Endothelial cell of umbilical vein (primary cell): ENCODE data around the gene ELK3. TPM values are rescaled to one million over a fixed set of nuclear protein-coding genes. Genes with fewer than 3 reads are reported as not detected.

Source experiments
- BruUV-seq: library from RNA; stranded (reverse); fragments of 400-500 nt; replicated peaks from 2 replicates; lab custom pipeline; 2021; lab: Mats Ljungman, UMichigan
- CTCF ChIA-PET: fragments of 300-600, 350-600 bp; sonication (Branson Sonifier 250); formaldehyde crosslinking; loops from one replicate; lab custom pipeline; 2021; ENCODE audit warnings: antibody characterized with exemption, inconsistent platforms; lab: Charles Lee
- POLR2A ChIA-PET: fragments of 300-600, 350-600 bp; sonication (Branson Sonifier 250); formaldehyde crosslinking; loops from one replicate; lab custom pipeline; 2021; ENCODE audit warnings: antibody characterized with exemption, inconsistent platforms; lab: Charles Lee
- DNase-seq: peaks from one replicate; pipeline ENCODE4 v3.0.0-alpha.2; 2011; ENCODE audit warnings: low read depth, low spot score
- FAIRE-seq: peaks from 2 replicates; lab custom pipeline; 2011; peaks lifted over from hg19 to GRCh38; lab: Jason Lieb, UNC
- H2AFZ ChIP-seq: 2 replicates; pipeline ENCODE4 v1.6.0; 2012; ENCODE audit warnings: low read depth, low read length, control low read depth, inconsistent platforms
- H3K27ac ChIP-seq: 2 replicates; pipeline ENCODE4 v1.5.1; 2011; ENCODE audit warnings: low read depth, mild to moderate bottlenecking, control low read depth, low read length, moderate library complexity; ENCODE audit not compliant: insufficient read depth
- H3K27me3 ChIP-seq, 2 experiments: 2 replicates each; pipeline versions ENCODE4 v1.6.0 to v1.6.1; 2011; ENCODE audit warnings: low read length in 2 of 2, mixed read lengths in 1 of 2; ENCODE audit not compliant: control insufficient read depth in 2 of 2, insufficient read depth in 2 of 2
- H3K36me3 ChIP-seq, 2 experiments: 2 replicates in 1 of 2; 3 replicates in 1 of 2; pipeline ENCODE4 v1.5.1; 2011; ENCODE audit warnings: low read length in 2 of 2, mild to moderate bottlenecking in 1 of 2, moderate library complexity in 1 of 2; ENCODE audit not compliant: control insufficient read depth in 2 of 2, insufficient read depth in 2 of 2; ENCODE audit errors: extremely low read depth in 1 of 2
- H3K4me1 ChIP-seq: 3 replicates; pipeline ENCODE4 v1.5.1; 2011; ENCODE audit warnings: mild to moderate bottlenecking, low read length; ENCODE audit not compliant: control insufficient read depth, insufficient read depth; ENCODE audit errors: extremely low read depth
- H3K4me2 ChIP-seq: 2 replicates; pipeline ENCODE4 v1.6.1; 2011; ENCODE audit warnings: low read length, control low read depth, mixed read lengths; ENCODE audit not compliant: insufficient read depth
- H3K4me3 ChIP-seq, 3 experiments: fragments of 200-600 bp in 1 of 3; sonication (generic), shearing (Covaris generic) in 1 of 3; replicated peaks in 1 of 3; 2 replicates each; pipeline ENCODE4 v1.5.1; 2011 to 2016; ENCODE audit warnings: control low read depth in 3 of 3, low read length in 3 of 3, mild to moderate bottlenecking in 2 of 3, inconsistent platforms in 1 of 3, low read depth in 1 of 3, moderate library complexity in 1 of 3; ENCODE audit not compliant: insufficient read depth in 1 of 3
- H3K79me2 ChIP-seq: 2 replicates; pipeline ENCODE4 v1.6.0; 2012; ENCODE audit warnings: low read length, inconsistent platforms; ENCODE audit not compliant: control insufficient read depth, insufficient read depth
- H3K9ac ChIP-seq: replicated peaks from 2 replicates; pipeline ENCODE3; 2011; ENCODE audit warnings: low read length, control low read depth; ENCODE audit not compliant: insufficient read depth; ENCODE audit errors: extremely low read depth
- H3K9me1 ChIP-seq: replicated peaks from 3 replicates; pipeline ENCODE4 v1.6.0; 2011; ENCODE audit warnings: mild to moderate bottlenecking, low read length; ENCODE audit not compliant: control insufficient read depth, insufficient read depth; ENCODE audit errors: extremely low read depth
- H3K9me3 ChIP-seq: replicated peaks from 2 replicates; pipeline ENCODE4 v1.5.1; 2012; ENCODE audit warnings: low read length, inconsistent platforms; ENCODE audit not compliant: control insufficient read depth, insufficient read depth
- H4K20me1 ChIP-seq: replicated peaks from 2 replicates; pipeline ENCODE3; 2011; ENCODE audit warnings: mild to moderate bottlenecking, low read length; ENCODE audit not compliant: control insufficient read depth, insufficient read depth; ENCODE audit errors: extremely low read depth
- EZH2 ChIP-seq: IDR thresholded peaks from 2 replicates; pipeline ENCODE4 v1.6.1; 2012; ENCODE audit warnings: borderline replicate concordance, low read depth, mild to moderate bottlenecking, moderate library complexity, low read length, inconsistent platforms; ENCODE audit not compliant: severe bottlenecking
- FOS ChIP-seq: IDR thresholded peaks from 2 replicates; pipeline ENCODE4 v1.6.1; 2011; ENCODE audit warnings: mild to moderate bottlenecking, low read length, moderate library complexity, borderline replicate concordance; ENCODE audit not compliant: insufficient read depth
- GATA2 ChIP-seq: IDR thresholded peaks from 2 replicates; pipeline ENCODE4 v1.7.0; 2011; ENCODE audit warnings: low read depth, mild to moderate bottlenecking, moderate library complexity, mixed read lengths, low read length; ENCODE audit not compliant: insufficient read length, insufficient read depth
- JUN ChIP-seq: IDR thresholded peaks from 2 replicates; pipeline ENCODE4 v1.6.1; 2011; ENCODE audit warnings: borderline replicate concordance, low read depth; ENCODE audit not compliant: insufficient read length, insufficient read depth
- MAX ChIP-seq: IDR thresholded peaks from 2 replicates; pipeline ENCODE4 v1.6.1; 2011; ENCODE audit not compliant: insufficient read depth, insufficient read length
- MYC ChIP-seq: IDR thresholded peaks from one replicate; pipeline ENCODE4 v1.6.1; 2011; ENCODE audit warnings: mild to moderate bottlenecking, low read depth, low read length
- POLR2A ChIP-seq: IDR thresholded peaks from 2 replicates; pipeline ENCODE4 v1.6.1; 2012; ENCODE audit warnings: low read depth, mild to moderate bottlenecking, control low read depth, low read length
- POLR2AphosphoS5 ChIP-seq: IDR thresholded peaks from 2 replicates; pipeline ENCODE4 v1.6.1; 2012; ENCODE audit warnings: low read depth, mild to moderate bottlenecking, control low read depth, low read length, moderate library complexity; ENCODE audit not compliant: insufficient read depth
- dilution Hi-C: fragments of 300-500 bp; cut with MboI; formaldehyde crosslinking; loops from one replicate; pipeline ENCODE4 v1.15.0; 2019; ENCODE audit warnings: low sequenced_read_pairs; ENCODE audit not compliant: extremely low pct_ligation_motif_present
- intact Hi-C: fragments of 100-400 bp; cut with micrococcal nuclease; formaldehyde crosslinking; loops from one replicate; pipeline ENCODE4 v1.10.0; 2022
- polyA plus RNA-seq, 4 experiments: library from polyadenylated mRNA; depleted of rRNA in 3 of 4; stranded (reverse) in 3 of 4; unstranded in 1 of 4; fragments of >200 nt; gene quantifications; 2 replicates each; pipeline versions ENCODE4 v1.2.1 to v1.2.3, GENCODE V29; 2011 to 2012; ENCODE audit warnings: missing spikeins in 1 of 4
- total RNA-seq: library from RNA; stranded (reverse); gene quantifications from 2 replicates; pipeline ENCODE4 v1.2.3, GENCODE V29; 2021

The ELK3 gene
- total and polyA plus RNA-seq, 2 donors (not counting 3 experiments of a cell fraction or from before 2014, with no cell fraction given): 64.8 to 132 TPM

- Histone ChIP-seq H3K9ac (peak overlapping the region; percentile 27), H2AFZ (no peak overlapping the region), H3K9me1 (no peaks in the 10 kb centered on the region), H3K9me3 (no peaks in the 10 kb centered on the region), H3K27ac (peak overlapping the region; percentile 86), H3K4me1 (peaks cover 92% of the 10 kb centered on the region), H3K36me3 (peaks cover 19 to 47% of the 10 kb centered on the region in 2 experiments), H3K4me2 (peak overlapping the region; percentile 55), H3K27me3 (no peaks in the 10 kb centered on the region), H3K4me3 (no peak overlapping the region), H4K20me1 (peaks cover 14% of the 10 kb centered on the region), H3K79me2 (peaks cover 98% of the 10 kb centered on the region)
- intact Hi-C loops: no loop called here
- ChIA-PET CTCF (interaction anchor here (1.1 to 1.8 kb wide), 4 partner anchors 10 to 23 kb away, joined by 3 to 8 read pairs (median 4); no protein-coding TSS in a partner anchor), POLR2A (interaction anchor here (1.2 kb wide), 1 partner anchor 16 kb away, joined by 4 read pairs; no protein-coding TSS in a partner anchor)
- dilution Hi-C loops: no loop called here
- no peak for TF ChIP-seq POLR2AphosphoS5
- TF ChIP-seq GATA2: no peak
- no peak for TF ChIP-seq JUN
- no peak for TF ChIP-seq POLR2A
- no peak for TF ChIP-seq EZH2
- no peak for TF ChIP-seq MAX
- TF ChIP-seq FOS: no peak
- TF ChIP-seq MYC: no peak
- FAIRE-seq (peak; percentile 24), DNase-seq (no peak)
- BruUV-seq: no TSS peak
These were observed 44.3 kb downstream of the ELK3 start for GRCh38 chr12:96238336-96239047.
